Colonic mucosa (tissue), 4 donors: Measurements from ENCODE around the gene SLC7A1. TPM values are rescaled to one million over a fixed set of nuclear protein-coding genes. Genes with fewer than 3 reads are reported as not detected.

ENCODE experiments used
- DNase-seq: peaks from one replicate; pipeline ENCODE4 v3.0.0-alpha.2; 2020
- H3K27ac ChIP-seq: fragments of 200-600 bp; one replicate; pipeline ENCODE4 v1.8.0; 2021
- H3K27me3 ChIP-seq: fragments of 200-600 bp; one replicate; pipeline ENCODE4 v1.8.0; 2021
- H3K36me3 ChIP-seq: fragments of 200-600 bp; one replicate; pipeline ENCODE4 v1.8.0; 2021
- H3K4me1 ChIP-seq: fragments of 200-600 bp; one replicate; pipeline ENCODE4 v1.8.0; 2021; ENCODE audit warnings: mild to moderate bottlenecking
- H3K4me3 ChIP-seq: fragments of 200-600 bp; one replicate; pipeline ENCODE4 v1.8.0; 2021
- H3K9ac ChIP-seq, 2 donors: one replicate each; pipeline ENCODE4 v1.7.0; 2013; ENCODE audit warnings: control low read depth in 2 of 2, low read depth in 2 of 2, low read length in 2 of 2
- H3K9me3 ChIP-seq: fragments of 200-600 bp; one replicate; pipeline ENCODE4 v1.8.0; 2021
- CTCF ChIP-seq: fragments of 200-600 bp; IDR thresholded peaks from one replicate; pipeline ENCODE4 v1.8.0; 2022; ENCODE audit warnings: antibody characterized with exemption, mild to moderate bottlenecking
- intact Hi-C: fragments of 100-400 bp; cut with DNase I; formaldehyde crosslinking; loops from one replicate; pipeline ENCODE4 v1.14.1; 2022
- total RNA-seq, 2 donors: library from RNA; stranded (reverse); fragmentation: NEBNext Ultra II Directional in 1 of 2; extraction: Animal tissue kit (Norgen Biotek cat#: 25700) in 1 of 2; gene quantifications; one replicate each; pipeline ENCODE4 v1.2.1, GENCODE V29; 2021
- donor health status: healthy.
- donor health status: DM: no; HTN: no; CAD: no.
- donor health status: DM: no; HTN: no; CAD: no.

SLC7A1 gene
- total RNA-seq, 2 donors from 2014 or later, result 52.4 to 62.8 TPM

- Histone ChIP-seq H3K4me3 (no peak overlapping the region), H3K9me3 (no peaks in the 10 kb centered on the region), H3K9ac (no peak overlapping the region), H3K27ac (no peak overlapping the region), H3K27me3 (no peaks in the 10 kb centered on the region), H3K36me3 (no peaks in the 10 kb centered on the region), H3K4me1 (no peaks in the 10 kb centered on the region)
- no peak for TF ChIP-seq CTCF
- intact Hi-C loops, result no loop called here
- no peak for DNase-seq
Measured at GRCh38 chr13:29561918-29562317, 33.6 kb downstream of the SLC7A1 start.

- intact Hi-C loops, result no loop called here
- no peak overlapping the region for H3K4me3 ChIP-seq
- H3K9me3 ChIP-seq, result no peaks in the 10 kb centered on the region
- no peaks in the 10 kb centered on the region for H3K27me3 ChIP-seq
- H3K27ac ChIP-seq, result no peak overlapping the region
- TF ChIP-seq CTCF, result no peak
- no peak for DNase-seq
- no peaks in the 10 kb centered on the region for H3K36me3 ChIP-seq
- no peak overlapping the region for H3K9ac ChIP-seq
- no peaks in the 10 kb centered on the region for H3K4me1 ChIP-seq
Measured at GRCh38 chr13:29556742-29557141, 38.7 kb downstream of the SLC7A1 start.

GRCh38 chr13:29551214-29551613, 44.3 kb downstream of the SLC7A1 start:
- intact Hi-C loops, result no loop called here
- no peak overlapping the region for H3K27ac ChIP-seq
- H3K9ac ChIP-seq, result no peak overlapping the region
- TF ChIP-seq CTCF, result no peak
- H3K9me3 ChIP-seq, result no peaks in the 10 kb centered on the region
- DNase-seq, result no peak
- H3K36me3 ChIP-seq, result no peaks in the 10 kb centered on the region
- H3K4me1 ChIP-seq, result no peaks in the 10 kb centered on the region
- H3K4me3 ChIP-seq, result no peak overlapping the region
- H3K27me3 ChIP-seq, result no peaks in the 10 kb centered on the region

GRCh38 chr13:29550430-29550988, 45.0 kb downstream of the SLC7A1 start:
- no peaks in the 10 kb centered on the region for H3K9me3 ChIP-seq
- H3K9ac ChIP-seq, result no peak overlapping the region
- H3K4me1 ChIP-seq, result no peaks in the 10 kb centered on the region
- DNase-seq, result no peak
- intact Hi-C loops, result no loop called here
- no peaks in the 10 kb centered on the region for H3K27me3 ChIP-seq
- TF ChIP-seq CTCF, result no peak
- no peaks in the 10 kb centered on the region for H3K36me3 ChIP-seq
- no peak overlapping the region for H3K27ac ChIP-seq
- no peak overlapping the region for H3K4me3 ChIP-seq

GRCh38 chr13:29548722-29549121, 46.8 kb downstream of the SLC7A1 start:
- no peak for TF ChIP-seq CTCF
- H3K27me3 ChIP-seq, result no peaks in the 10 kb centered on the region
- peak; percentile 64 for DNase-seq
- no peak overlapping the region for H3K4me3 ChIP-seq
- intact Hi-C loops, result no loop called here
- peak overlapping the region; percentile 38 for H3K27ac ChIP-seq
- H3K9ac ChIP-seq, result peak overlapping the region in 1 of 2 donors; percentile 39
- no peaks in the 10 kb centered on the region for H3K4me1 ChIP-seq
- H3K9me3 ChIP-seq, result no peaks in the 10 kb centered on the region
- H3K36me3 ChIP-seq, result no peaks in the 10 kb centered on the region

- H3K9me3 ChIP-seq, result no peaks in the 10 kb centered on the region
- H3K9ac ChIP-seq, result no peak overlapping the region
- intact Hi-C loops, result no loop called here
- no peaks in the 10 kb centered on the region for H3K27me3 ChIP-seq
- H3K4me3 ChIP-seq, result no peak overlapping the region
- no peaks in the 10 kb centered on the region for H3K4me1 ChIP-seq
- no peak for TF ChIP-seq CTCF
- no peaks in the 10 kb centered on the region for H3K36me3 ChIP-seq
- no peak overlapping the region for H3K27ac ChIP-seq
- DNase-seq, result no peak
Measured at GRCh38 chr13:29547153-29547552, 48.3 kb downstream of the SLC7A1 start.
